Measurements from ENCODE around the gene BAIAP2L2.

GRCh38 chr22:38132794-38133193 lies 22.3 kb upstream of the BAIAP2L2 start:
- no peak for TF ChIP-seq POLR2A (IDR thresholded peaks at IDR 0.05)
- no peak for TF ChIP-seq CTCF (IDR thresholded peaks at IDR 0.05)
